WTC11 (cell line): ENCODE data around the gene KANSL3. TPM values are rescaled to one million over a fixed set of nuclear protein-coding genes. Genes with fewer than 3 reads are reported as not detected.

Experiments
- ATAC-seq: fragments of 200-7000 bp; cut with Tn5 transposase; 2 replicates; pipeline ENCODE4 v1.10.0; 2021; ENCODE audit warnings: mild to moderate bottlenecking, moderate library complexity
- CTCF ChIA-PET: fragments of 300-600 bp; sonication (Branson Sonifier 250); formaldehyde crosslinking; loops from one replicate; lab custom pipeline; 2021; ENCODE audit warnings: antibody characterized with exemption; lab: Charles Lee
- POLR2A ChIA-PET: fragments of 350-600 bp; sonication (Branson Sonifier 250); formaldehyde crosslinking; loops from one replicate; lab custom pipeline; 2021; ENCODE audit warnings: antibody characterized with exemption; lab: Charles Lee
- DNase-seq: peaks from one replicate; pipeline ENCODE4 v3.0.0; 2021; ENCODE audit warnings: low spot score
- H3K27ac Mint-ChIP-seq: 2 replicates; pipeline ENCODE4 v1.8.0; 2021; ENCODE audit warnings: mixed read lengths
- H3K27me3 Mint-ChIP-seq: 2 replicates; pipeline ENCODE4 v1.8.0; 2021; ENCODE audit warnings: low read depth, mild to moderate bottlenecking, moderate library complexity, mixed read lengths
- H3K36me3 Mint-ChIP-seq: 2 replicates; pipeline ENCODE4 v1.8.0; 2021; ENCODE audit warnings: mixed read lengths
- H3K4me1 Mint-ChIP-seq: 2 replicates; pipeline ENCODE4 v1.8.0; 2022; ENCODE audit warnings: mixed read lengths
- H3K4me3 Mint-ChIP-seq: 2 replicates; pipeline ENCODE4 v1.8.0; 2021; ENCODE audit warnings: mild to moderate bottlenecking, moderate library complexity, mixed read lengths
- H3K9me3 Mint-ChIP-seq: 2 replicates; pipeline ENCODE4 v1.8.0; 2021; ENCODE audit warnings: mixed read lengths
- AFF4 ChIP-seq: sonication (generic); formaldehyde crosslinking; IDR thresholded peaks from 2 replicates; pipeline ENCODE4 v1.8.1; 2023; ENCODE audit warnings: mild to moderate bottlenecking, missing genetic modification reagents, borderline replicate concordance
- ARID4B ChIP-seq: sonication (generic); formaldehyde crosslinking; IDR thresholded peaks from 2 replicates; pipeline ENCODE4 v1.8.0; 2023; ENCODE audit warnings: missing genetic modification reagents, mild to moderate bottlenecking, borderline replicate concordance
- ERG ChIP-seq: fragments of 250-450 bp; sonication (Bioruptor Pico); IDR thresholded peaks from 2 replicates; pipeline ENCODE4 v1.8.0; 2021; ENCODE audit warnings: mild to moderate bottlenecking
- GABPB1 ChIP-seq: sonication (generic); formaldehyde crosslinking; IDR thresholded peaks from 2 replicates; pipeline ENCODE4 v1.8.1; 2023; ENCODE audit warnings: mild to moderate bottlenecking, missing genetic modification reagents
- GTF2I ChIP-seq: fragments of 250-450 bp; sonication (Bioruptor Pico); conservative IDR thresholded peaks from 2 replicates; pipeline ENCODE4 v1.4.0; 2021; ENCODE audit warnings: mild to moderate bottlenecking
- NFE2L1 ChIP-seq: sonication (generic); formaldehyde crosslinking; IDR thresholded peaks from 2 replicates; pipeline ENCODE4 v1.8.1; 2023; ENCODE audit warnings: missing genetic modification reagents
- NR2C2 ChIP-seq: sonication (generic); formaldehyde crosslinking; IDR thresholded peaks from 2 replicates; pipeline ENCODE4 v1.8.0; 2022; ENCODE audit warnings: mild to moderate bottlenecking, missing genetic modification reagents
- SP1 ChIP-seq: sonication (generic); formaldehyde crosslinking; conservative IDR thresholded peaks from 2 replicates; pipeline ENCODE4 v1.8.1; 2022; ENCODE audit warnings: missing genetic modification reagents
- STAT6 ChIP-seq: sonication (generic); formaldehyde crosslinking; conservative IDR thresholded peaks from 2 replicates; pipeline ENCODE4 v1.8.1; 2023; ENCODE audit warnings: mild to moderate bottlenecking, low read depth, missing genetic modification reagents, moderate library complexity
- USF1 ChIP-seq: sonication (generic); formaldehyde crosslinking; IDR thresholded peaks from 2 replicates; pipeline ENCODE4 v1.8.0; 2022; ENCODE audit warnings: mild to moderate bottlenecking, missing genetic modification reagents
- ZMAT4 ChIP-seq: fragments of 250-450 bp; sonication (Bioruptor Pico); IDR thresholded peaks from 2 replicates; pipeline ENCODE4 v1.9.0; 2021; ENCODE audit warnings: mild to moderate bottlenecking
- ZNF121 ChIP-seq: sonication (generic); formaldehyde crosslinking; IDR thresholded peaks from 2 replicates; pipeline ENCODE4 v1.8.0; 2023; ENCODE audit warnings: missing genetic modification reagents
- total RNA-seq: library from RNA; stranded (reverse); gene quantifications from 3 replicates; pipeline ENCODE4 v1.2.3, GENCODE V29; 2021

The KANSL3 gene
- total RNA-seq, 1 experiment from 2014 or later, result 32.5 TPM

GRCh38 chr2:96687266-96687665, 49.2 kb upstream of the KANSL3 start (continued):
- no peak for TF ChIP-seq ERG (CRISPR knock-in tag)
- no peak for TF ChIP-seq SP1 (CRISPR knock-in tag)
- TF ChIP-seq AFF4, result no peak
- TF ChIP-seq USF1 (CRISPR knock-in tag), result no peak

- H3K9me3 Mint-ChIP-seq, result no peaks in the 10 kb centered on the region
- H3K27me3 Mint-ChIP-seq, result no peaks in the 10 kb centered on the region
- no peak overlapping the region for H3K4me3 Mint-ChIP-seq
- no peaks in the 10 kb centered on the region for H3K36me3 Mint-ChIP-seq
- H3K27ac Mint-ChIP-seq, result no peak overlapping the region
- 0 out of 2 replicates have a peak, but pooled peaks cover 5% of the 10 kb centered on the region for H3K4me1 Mint-ChIP-seq
- POLR2A ChIA-PET, result no interaction called here
- ATAC-seq (peak; percentile 84), DNase-seq (peak; percentile 51)
- TF ChIP-seq NFE2L1 (CRISPR knock-in tag), result 0 out of 2 replicates have a peak, but pooled peaks have one; percentile 19
- no peak for TF ChIP-seq NR2C2
- no peak for TF ChIP-seq ZMAT4 (CRISPR knock-in tag)
- TF ChIP-seq ARID4B (CRISPR knock-in tag), result no peak
- TF ChIP-seq STAT6 (CRISPR knock-in tag), result no peak
- TF ChIP-seq GTF2I (CRISPR knock-in tag), result no peak
- peak; percentile 95; the same call in 1 of the 2 replicates for TF ChIP-seq ZNF121 (CRISPR knock-in tag)
- TF ChIP-seq GABPB1, result peak; percentile 40; the same call in 1 of the 2 replicates
- CTCF ChIA-PET, result interaction anchor here (0.6 to 1.0 kb wide), 2 partner anchors 93 to 114 kb away, joined by 3 read pairs; no protein-coding TSS in a partner anchor
Observed at GRCh38 chr2:96685577-96686459, 47.7 kb upstream of the KANSL3 start.
